CD14-positive monocyte (primary cell): ENCODE measurements around the gene AMOTL1. TPM values are rescaled to one million over a fixed set of nuclear protein-coding genes. Genes with fewer than 3 reads are reported as not detected.

ENCODE experiments used
- DNase-seq, 3 donors: peaks; one replicate each; pipeline ENCODE4 v3.0.0-alpha.2; 2011 to 2022
- H2AFZ ChIP-seq: 2 replicates; pipeline ENCODE4 v1.6.0; 2012; ENCODE audit warnings: mild to moderate bottlenecking, low read depth, low read length, inconsistent platforms; ENCODE audit not compliant: insufficient read depth, poor library complexity, severe bottlenecking
- H3K27ac ChIP-seq, 2 donors: 1 replicate in 1 of 2; 2 replicates in 1 of 2; pipeline ENCODE4 v1.5.1; 2012 to 2013; ENCODE audit warnings: low read length in 2 of 2, control low read depth in 1 of 2, inconsistent platforms in 1 of 2, low read depth in 1 of 2, mild to moderate bottlenecking in 1 of 2
- H3K27me3 ChIP-seq, 2 donors: one replicate each; pipeline versions ENCODE4 v1.6.0 to v1.6.1; 2011 to 2013; ENCODE audit warnings: low read length in 2 of 2; ENCODE audit not compliant: control insufficient read depth in 2 of 2, insufficient read depth in 2 of 2
- H3K36me3 ChIP-seq, 2 donors: replicated peaks in 1 of 2; 1 replicate in 1 of 2; 2 replicates in 1 of 2; pipeline versions ENCODE4 v1.5.1 to v1.6.1; 2012 to 2013; ENCODE audit warnings: low read length in 2 of 2, control low read depth in 1 of 2, inconsistent platforms in 1 of 2, mild to moderate bottlenecking in 1 of 2; ENCODE audit not compliant: insufficient read depth in 2 of 2, control insufficient read depth in 1 of 2
- H3K4me1 ChIP-seq, 2 donors: 1 replicate in 1 of 2; 2 replicates in 1 of 2; pipeline versions ENCODE4 v1.5.1 to v1.6.1; 2012 to 2013; ENCODE audit warnings: low read length in 2 of 2, control low read depth in 1 of 2, inconsistent platforms in 1 of 2, mild to moderate bottlenecking in 1 of 2, moderate library complexity in 1 of 2; ENCODE audit not compliant: insufficient read depth in 2 of 2, control insufficient read depth in 1 of 2
- H3K4me2 ChIP-seq: replicated peaks from 2 replicates; pipeline ENCODE3; 2012; ENCODE audit warnings: low read length, moderate library complexity, mild to moderate bottlenecking; ENCODE audit not compliant: poor library complexity, severe bottlenecking; ENCODE audit errors: extremely low read depth
- H3K4me3 ChIP-seq, 3 experiments: fragments of 200-600 bp in 1 of 3; sonication (generic) in 1 of 3; replicated peaks in 1 of 3; 1 replicate in 2 of 3; 2 replicates in 1 of 3; pipeline ENCODE4 v1.5.1; 2011 to 2013; ENCODE audit warnings: low read length in 3 of 3, mild to moderate bottlenecking in 3 of 3, control low read depth in 2 of 3, low read depth in 2 of 3, inconsistent platforms in 1 of 3, moderate library complexity in 1 of 3
- H3K79me2 ChIP-seq: 2 replicates; pipeline ENCODE4 v1.6.0; 2012; ENCODE audit warnings: mild to moderate bottlenecking, control low read depth, inconsistent platforms, low read length, moderate library complexity; ENCODE audit not compliant: insufficient read depth
- H3K9ac ChIP-seq: 2 replicates; pipeline ENCODE4 v1.6.0; 2017; ENCODE audit warnings: low read length, mild to moderate bottlenecking; ENCODE audit not compliant: insufficient read depth, poor library complexity, severe bottlenecking
- H3K9me3 ChIP-seq, 2 donors: replicated peaks in 1 of 2; 1 replicate in 1 of 2; 2 replicates in 1 of 2; pipeline versions ENCODE4 v1.5.1 to v1.6.1; 2012 to 2013; ENCODE audit warnings: low read length in 2 of 2, control low read depth in 1 of 2; ENCODE audit not compliant: control insufficient read depth in 1 of 2, insufficient read depth in 1 of 2
- H4K20me1 ChIP-seq: 2 replicates; pipeline ENCODE4 v1.6.0; 2012; ENCODE audit warnings: mild to moderate bottlenecking, low read length, control low read depth, moderate library complexity; ENCODE audit not compliant: insufficient read depth
- H3K27ac Mint-ChIP-seq, 7 donors: one replicate each; pipeline ENCODE4 v1.8.0; 2020; ENCODE audit warnings: mild to moderate bottlenecking in 7 of 7, mixed read lengths in 7 of 7, moderate library complexity in 6 of 7, inconsistent platforms in 2 of 7
- H3K27me3 Mint-ChIP-seq, 3 donors: one replicate each; pipeline ENCODE4 v1.8.0; 2021 to 2022; ENCODE audit warnings: low read depth in 3 of 3, mild to moderate bottlenecking in 3 of 3, mixed read lengths in 3 of 3, moderate library complexity in 3 of 3, inconsistent platforms in 1 of 3
- H3K36me3 Mint-ChIP-seq, 2 donors: one replicate each; pipeline ENCODE4 v1.8.0; 2020; ENCODE audit warnings: mixed read lengths in 2 of 2, inconsistent platforms in 1 of 2, mild to moderate bottlenecking in 1 of 2
- H3K4me1 Mint-ChIP-seq: one replicate; pipeline ENCODE4 v1.8.0; 2020; ENCODE audit warnings: mild to moderate bottlenecking, mixed read lengths
- H3K4me3 Mint-ChIP-seq, 2 donors: one replicate each; pipeline ENCODE4 v1.8.0; 2020; ENCODE audit warnings: mild to moderate bottlenecking in 2 of 2, mixed read lengths in 2 of 2, moderate library complexity in 1 of 2
- H3K9me3 Mint-ChIP-seq, 7 donors: one replicate each; pipeline ENCODE4 v1.8.0; 2020 to 2022; ENCODE audit warnings: mixed read lengths in 7 of 7, mild to moderate bottlenecking in 6 of 7, moderate library complexity in 6 of 7, inconsistent platforms in 2 of 7
- CTCF ChIP-seq: fragments of 200-600 bp; IDR thresholded peaks from one replicate; pipeline ENCODE4 v1.8.0; 2022; ENCODE audit warnings: antibody characterized with exemption, mild to moderate bottlenecking
- WGBS: methylation state at CpG from one replicate; pipeline ENCODE4 v1.1.5; 2013; ENCODE audit warnings: missing lambda C conversion rate; ENCODE audit not compliant: insufficient coverage; 5-methylcytosine and 5-hydroxymethylcytosine counted together
- intact Hi-C, 2 donors: fragments of 100-400 bp; cut with micrococcal nuclease; formaldehyde crosslinking; loops; one replicate each; pipeline versions ENCODE4 v1.15.0 to v1.15.1; 2023
- polyA plus RNA-seq, 3 donors: library from polyadenylated mRNA; depleted of rRNA in 1 of 3; unstranded in 2 of 3; stranded (reverse) in 1 of 3; fragments of 300-500 nt in 2 of 3; fragments of >200 nt in 1 of 3; fragmentation: Illumina TruSeq in 2 of 3; gene quantifications; 1 replicate in 2 of 3; 2 replicates in 1 of 3; pipeline ENCODE4 v1.2.3, GENCODE V29; 2012 to 2021

Gene AMOTL1
- polyA plus RNA-seq, 3 donors, result 0.41 to 0.66 (median 0.46) TPM

GRCh38 chr11:94790197-94790596 is 22.0 kb downstream of the AMOTL1 start:
- H2AFZ ChIP-seq, result no peak overlapping the region
- peaks cover 0 to 5% of the 10 kb centered on the region in 2 donors for H3K4me1 ChIP-seq
- no peak overlapping the region for H3K4me3 ChIP-seq
- no peaks in the 10 kb centered on the region for H3K36me3 ChIP-seq
- 98% methylated on average over 3 of the region's 3 CpGs for WGBS
- no peak for DNase-seq
- intact Hi-C loops, result no loop called here
- Mint-ChIP-seq H3K4me1 (peaks cover 11% of the 10 kb centered on the region), H3K4me3 (no peak overlapping the region), H3K27ac (peak overlapping the region in 1 of 7 donors; percentile 3), H3K36me3 (no peaks in the 10 kb centered on the region), H3K9me3 (peaks cover 0 to 2% (median 0%) of the 10 kb centered on the region in 7 donors), H3K27me3 (no peaks in the 10 kb centered on the region)
- no peaks in the 10 kb centered on the region for H3K79me2 ChIP-seq
- no peak for TF ChIP-seq CTCF
- no peaks in the 10 kb centered on the region for H3K27me3 ChIP-seq
- H3K4me2 ChIP-seq, result no peak overlapping the region
- no peak overlapping the region for H3K27ac ChIP-seq
- no peaks in the 10 kb centered on the region for H3K9me3 ChIP-seq
- no peaks in the 10 kb centered on the region for H4K20me1 ChIP-seq
- no peak overlapping the region for H3K9ac ChIP-seq

GRCh38 chr11:94790661-94791180 is 22.6 kb downstream of the AMOTL1 start:
- WGBS, result 80% methylated on average over 1 of the region's 6 CpGs
- intact Hi-C loops, result no loop called here
- Mint-ChIP-seq H3K36me3 (no peaks in the 10 kb centered on the region), H3K27me3 (no peaks in the 10 kb centered on the region), H3K4me1 (peaks cover 14% of the 10 kb centered on the region), H3K27ac (no peak overlapping the region), H3K9me3 (peaks cover 0 to 2% (median 0%) of the 10 kb centered on the region in 7 donors), H3K4me3 (no peak overlapping the region)
- Histone ChIP-seq H3K4me1 (peaks cover 0 to 5% of the 10 kb centered on the region in 2 donors), H3K27me3 (no peaks in the 10 kb centered on the region), H3K27ac (no peak overlapping the region), H3K4me2 (no peak overlapping the region), H3K9me3 (no peaks in the 10 kb centered on the region), H3K9ac (no peak overlapping the region), H4K20me1 (no peaks in the 10 kb centered on the region), H3K36me3 (no peaks in the 10 kb centered on the region), H3K4me3 (no peak overlapping the region), H2AFZ (no peak overlapping the region), H3K79me2 (no peaks in the 10 kb centered on the region)
- TF ChIP-seq CTCF, result no peak
- no peak for DNase-seq
